ENCODE results near the gene ANGPTL2. TPM values are rescaled to one million over a fixed set of nuclear protein-coding genes. Genes with fewer than 3 reads are reported as not detected.
"Not testable (repeated sequence)": the region's sequence is repeated elsewhere in the genome, so short reads cannot be mapped to it uniquely, and the experiment has no call there.

ANGPTL2 gene
- total RNA-seq (2021; ENCODE audit: unreplicated experiment): 0.20 TPM
- polyA plus RNA-seq (2012): 0.01 and 0.04 TPM in 2 replicates
- Bru-seq, nascent RNA: percentile 3 among the genes with signal in this experiment
- not detected for BruChase-seq, experiment 1, labeled RNA remaining after a 6-hour chase
- not detected for BruChase-seq, experiment 2, labeled RNA remaining after a 2-hour chase
- long read RNA-seq: 0 reads

- ATAC-seq (0 out of 2 replicates have a peak, but pooled peaks have one; percentile 8), DNase-seq (ENCODE audit: low read depth, low spot score) (no peak)
- Histone ChIP-seq H4K20me1 (ENCODE audit: insufficient read depth) (no peaks in the 10 kb centered on the region), H3K9ac (ENCODE audit: low read length) (no peak within 1 kb of the TSS), H3K27ac (ENCODE audit: low read depth, low read length) (no peak within 1 kb of the TSS), H2AFZ (ENCODE audit: low read depth, low read length, poor library complexity, severe bottlenecking) (no peak within 1 kb of the TSS), H3K9me3 (ENCODE audit: control insufficient read depth in 1 of 2, insufficient read depth in 1 of 2, low read depth in 1 of 2, low read length in 2 of 2) (no peaks in the 10 kb centered on the region), H3K4me3 (replicated peaks in 1 of 2; ENCODE audit: low read depth in 1 of 2, low read length in 2 of 2) (no peak within 1 kb of the TSS), H3K4me1 (ENCODE audit: control insufficient read depth in 1 of 2, insufficient read depth in 2 of 2, low read length in 2 of 2) (no peaks in the 10 kb centered on the region), H3K36me3 (ENCODE audit: control insufficient read depth in 1 of 2, insufficient read depth in 2 of 2, low read length in 2 of 2) (no peaks in the 10 kb centered on the region), H3K27me3 (ENCODE audit: insufficient read depth, low read length) (no peaks in the 10 kb centered on the region), H3K4me2 (ENCODE audit: low read length) (no peak within 1 kb of the TSS), H3K9me2 (ENCODE audit: insufficient read depth) (no peaks in the 10 kb centered on the region), H3K79me2 (ENCODE audit: insufficient read depth, low read length) (no peaks in the 10 kb centered on the region)
- intact Hi-C loops (cut with micrococcal nuclease): no loop called here
- peak; percentile 53 for TF ChIP-seq TCF7L2 (IDR thresholded peaks at IDR 0.05; ENCODE audit: borderline replicate concordance, extremely low read depth, insufficient read depth, insufficient read length)
- TF ChIP-seq MAX (IDR thresholded peaks at IDR 0.05): no peak
- TF ChIP-seq SIN3A (IDR thresholded peaks at IDR 0.05; ENCODE audit: low read depth): no peak
- TF ChIP-seq ELF1 (IDR thresholded peaks at IDR 0.05; ENCODE audit: borderline replicate concordance, low read depth): no peak
- RAD21 ChIA-PET (ENCODE audit: low non-redundant PET in 1 of 2, low total read pairs in 2 of 2, uncharacterized antibody in 2 of 2, unreplicated experiment in 2 of 2): no interaction called here
- CTCF ChIA-PET: no interaction called here
- POLR2A ChIA-PET: no interaction called here
- BruUV-seq (replicated peaks): no TSS peak
Measured at GRCh38 chr9:127122176-127123063, at the start of gene ANGPTL2. Gene ANGPTL2, minus strand, starts transcription at chr9:127122635. Its CDS starts 13,904 bp downstream, at chr9:127108731.

- ATAC-seq; RAD21 ChIA-PET (ENCODE audit: low non-redundant PET in 1 of 2, low total read pairs in 2 of 2, uncharacterized antibody in 2 of 2, unreplicated experiment in 2 of 2); H3K9me3 ChIP-seq (ENCODE audit: control insufficient read depth in 1 of 2, insufficient read depth in 1 of 2, low read depth in 1 of 2, low read length in 2 of 2); H3K9ac ChIP-seq (ENCODE audit: low read length); intact Hi-C loops (cut with micrococcal nuclease); H3K27me3 ChIP-seq (ENCODE audit: insufficient read depth, low read length); H3K4me2 ChIP-seq (ENCODE audit: low read length); H3K4me3 ChIP-seq (replicated peaks in 1 of 2; ENCODE audit: low read depth in 1 of 2, low read length in 2 of 2); H3K27ac ChIP-seq (ENCODE audit: low read depth, low read length); H3K79me2 ChIP-seq (ENCODE audit: insufficient read depth, low read length); CTCF ChIA-PET; DNase-seq (ENCODE audit: low read depth, low spot score); BruUV-seq (replicated peaks); H4K20me1 ChIP-seq (ENCODE audit: insufficient read depth); H3K9me2 ChIP-seq (ENCODE audit: insufficient read depth); POLR2A ChIA-PET; H3K36me3 ChIP-seq (ENCODE audit: control insufficient read depth in 1 of 2, insufficient read depth in 2 of 2, low read length in 2 of 2); H2AFZ ChIP-seq (ENCODE audit: low read depth, low read length, poor library complexity, severe bottlenecking): not testable (repeated sequence)
- H3K4me1 ChIP-seq (ENCODE audit: control insufficient read depth in 1 of 2, insufficient read depth in 2 of 2, low read length in 2 of 2): peaks cover 9 to 23% of the 10 kb centered on the region in 2 experiments
Measured at GRCh38 chr9:127171348-127171747, 48.9 kb upstream of the ANGPTL2 start.

Data from HCT116 (cell line).